ENCODE measurements around the gene ADAMTS12. TPM values are rescaled to one million over a fixed set of nuclear protein-coding genes. Genes with fewer than 3 reads are reported as not detected.

Gene ADAMTS12
- total RNA-seq, 1 experiment from 2014 or later, result not detected

GRCh38 chr5:33690374-33691135 is 201.2 kb downstream of the ADAMTS12 start:
- in situ Hi-C loops (cut with HindIII; ENCODE audit: low sequenced_read_pairs), result no loop called here
- no peak for DNase-seq (ENCODE audit: low spot score)

- in situ Hi-C loops (cut with HindIII; ENCODE audit: low sequenced_read_pairs), result no loop called here
These were observed 203.3 kb downstream of the ADAMTS12 start for GRCh38 chr5:33688526-33688925.

GRCh38 chr5:33688066-33688465 is 203.7 kb downstream of the ADAMTS12 start:
- in situ Hi-C loops (cut with HindIII; ENCODE audit: low sequenced_read_pairs), result no loop called here
- DNase-seq (ENCODE audit: low spot score), result no peak

More at GRCh38 chr5:33688526-33688925, 203.3 kb downstream of the ADAMTS12 start:
- DNase-seq (ENCODE audit: low spot score), result no peak

- in situ Hi-C loops (cut with HindIII; ENCODE audit: low sequenced_read_pairs), result no loop called here
These were observed 205.7 kb downstream of the ADAMTS12 start for GRCh38 chr5:33685873-33686755.

GRCh38 chr5:33684496-33685159 is 207.2 kb downstream of the ADAMTS12 start:
- in situ Hi-C loops (cut with HindIII; ENCODE audit: low sequenced_read_pairs), result no loop called here
- DNase-seq (ENCODE audit: low spot score), result no peak

More at GRCh38 chr5:33685873-33686755, 205.7 kb downstream of the ADAMTS12 start:
- DNase-seq (ENCODE audit: low spot score), result no peak

- in situ Hi-C loops (cut with HindIII; ENCODE audit: low sequenced_read_pairs), result no loop called here
- no peak for DNase-seq (ENCODE audit: low spot score)
These were observed 212.0 kb downstream of the ADAMTS12 start for GRCh38 chr5:33679791-33680190.

GRCh38 chr5:33675958-33676464 is 215.8 kb downstream of the ADAMTS12 start:
- DNase-seq (ENCODE audit: low spot score), result no peak
- in situ Hi-C loops (cut with HindIII; ENCODE audit: low sequenced_read_pairs), result no loop called here

GRCh38 chr5:33671700-33672291 is 220.0 kb downstream of the ADAMTS12 start:
- in situ Hi-C loops (cut with HindIII; ENCODE audit: low sequenced_read_pairs), result no loop called here
- no peak for DNase-seq (ENCODE audit: low spot score)

- in situ Hi-C loops (cut with HindIII; ENCODE audit: low sequenced_read_pairs), result no loop called here
- no peak for DNase-seq (ENCODE audit: low spot score)
These were observed 228.9 kb downstream of the ADAMTS12 start for GRCh38 chr5:33662722-33663427.

- DNase-seq (ENCODE audit: low spot score), result no peak
- in situ Hi-C loops (cut with HindIII; ENCODE audit: low sequenced_read_pairs), result no loop called here
These were observed 232.1 kb downstream of the ADAMTS12 start for GRCh38 chr5:33659526-33660169.

- DNase-seq (ENCODE audit: low spot score), result no peak
These were observed 233.9 kb downstream of the ADAMTS12 start for GRCh38 chr5:33657804-33658440.

GRCh38 chr5:33657176-33657575 is 234.6 kb downstream of the ADAMTS12 start:
- no peak for DNase-seq (ENCODE audit: low spot score)
- in situ Hi-C loops (cut with HindIII; ENCODE audit: low sequenced_read_pairs), result no loop called here

More at GRCh38 chr5:33657804-33658440, 233.9 kb downstream of the ADAMTS12 start:
- in situ Hi-C loops (cut with HindIII; ENCODE audit: low sequenced_read_pairs), result no loop called here

GRCh38 chr5:33650911-33651310 is 240.9 kb downstream of the ADAMTS12 start:
- in situ Hi-C loops (cut with HindIII; ENCODE audit: low sequenced_read_pairs), result no loop called here
- DNase-seq (ENCODE audit: low spot score), result no peak

- DNase-seq (ENCODE audit: low spot score), result no peak
- in situ Hi-C loops (cut with HindIII; ENCODE audit: low sequenced_read_pairs), result no loop called here
These were observed 242.0 kb downstream of the ADAMTS12 start for GRCh38 chr5:33649549-33650482.

GRCh38 chr5:33641744-33642505 is 249.9 kb downstream of the ADAMTS12 start:
- no peak for DNase-seq (ENCODE audit: low spot score)
- in situ Hi-C loops (cut with HindIII; ENCODE audit: low sequenced_read_pairs), result no loop called here

- DNase-seq (ENCODE audit: low spot score), result no peak
- in situ Hi-C loops (cut with HindIII; ENCODE audit: low sequenced_read_pairs), result no loop called here
These were observed 252.3 kb downstream of the ADAMTS12 start for GRCh38 chr5:33639474-33639873.
